GM12878 (cell line): ENCODE results near the gene METTL21A. TPM values are rescaled to one million over a fixed set of nuclear protein-coding genes. Genes with fewer than 3 reads are reported as not detected.

Experiments used
- BCL11A ChIP-seq: IDR thresholded peaks from 2 replicates; pipeline ENCODE4 v1.6.1; 2011; ENCODE audit warnings: low read depth, low read length
- HDGF ChIP-seq: fragments of 450-650 bp; IDR thresholded peaks from 2 replicates; pipeline ENCODE4 v1.6.1; 2016; ENCODE audit warnings: antibody characterized with exemption
- LARP7 ChIP-seq: fragments of 450-650 bp; IDR thresholded peaks from 2 replicates; pipeline ENCODE4 v1.6.1; 2017; ENCODE audit warnings: mild to moderate bottlenecking
- NFYB ChIP-seq: IDR thresholded peaks from 2 replicates; pipeline ENCODE4 v1.6.1; 2011; ENCODE audit warnings: low read depth, mild to moderate bottlenecking, low read length, improper control_type of control experiment, moderate library complexity; ENCODE audit not compliant: insufficient read depth
- RBBP5 ChIP-seq: fragments of 200-600 bp; sonication (generic); conservative IDR thresholded peaks from 2 replicates; pipeline ENCODE4 v1.6.1; 2016
- RFX5 ChIP-seq: IDR thresholded peaks from 2 replicates; pipeline ENCODE4 v1.6.1; 2011; ENCODE audit warnings: low read depth, low read length, improper control_type of control experiment
- STAT3 ChIP-seq: IDR thresholded peaks from 2 replicates; pipeline ENCODE4 v1.6.1; 2011; ENCODE audit warnings: low read depth, low read length, improper control_type of control experiment
- ZBED1 ChIP-seq: IDR thresholded peaks from 2 replicates; pipeline ENCODE4 v1.6.1; 2016; ENCODE audit warnings: borderline replicate concordance
- polyA plus RNA-seq, 11 experiments: library from polyadenylated mRNA; depleted of rRNA in 4 of 11; unstranded in 6 of 11; stranded (reverse) in 5 of 11; fragments of >200 nt; fragmentation: Nextera tagmentation in 4 of 11; fragmentation: Illumina TruSeq in 1 of 11; extraction: Ambion mirVana in 4 of 11; extraction: Trizol in 1 of 11; gene quantifications; 1 replicate in 1 of 11; 2 replicates in 10 of 11; pipeline versions ENCODE4 v1.2.1 to v1.2.3, GENCODE V29; 2011 to 2016; ENCODE audit warnings: inconsistent platforms in 2 of 11, missing spikeins in 2 of 11, low read depth in 1 of 11
- total RNA-seq, 4 experiments: library from RNA; depleted of rRNA in 3 of 4; stranded (reverse); fragments of >200 nt in 3 of 4; fragmentation: Illumina TruSeq in 1 of 4; extraction: Trizol in 1 of 4; gene quantifications; 2 replicates each; pipeline versions ENCODE4 v1.2.1 to v1.2.3, GENCODE V29; 2013 to 2021
- TF ChIP-seq, protein P1 (sequence below): fragments of 450-650 bp; IDR thresholded peaks from 2 replicates; pipeline ENCODE4 v1.6.1; 2017; ENCODE audit warnings: mild to moderate bottlenecking
- TF ChIP-seq, protein P2 (sequence below): IDR thresholded peaks from 2 replicates; pipeline ENCODE4 v1.6.1; 2012; ENCODE audit warnings: low read length, inconsistent platforms
- TF ChIP-seq, protein P3 (sequence below): fragments of 450-650 bp; IDR thresholded peaks from 2 replicates; pipeline ENCODE4 v1.6.1; 2017; ENCODE audit warnings: mild to moderate bottlenecking, moderate library complexity

Gene METTL21A
- total and polyA plus RNA-seq, 10 of the 15 experiments (the other 5 are each of a cell fraction or from before 2014, with no cell fraction given), result 6.8 to 41.7 (median 27.8) TPM

DNA sequence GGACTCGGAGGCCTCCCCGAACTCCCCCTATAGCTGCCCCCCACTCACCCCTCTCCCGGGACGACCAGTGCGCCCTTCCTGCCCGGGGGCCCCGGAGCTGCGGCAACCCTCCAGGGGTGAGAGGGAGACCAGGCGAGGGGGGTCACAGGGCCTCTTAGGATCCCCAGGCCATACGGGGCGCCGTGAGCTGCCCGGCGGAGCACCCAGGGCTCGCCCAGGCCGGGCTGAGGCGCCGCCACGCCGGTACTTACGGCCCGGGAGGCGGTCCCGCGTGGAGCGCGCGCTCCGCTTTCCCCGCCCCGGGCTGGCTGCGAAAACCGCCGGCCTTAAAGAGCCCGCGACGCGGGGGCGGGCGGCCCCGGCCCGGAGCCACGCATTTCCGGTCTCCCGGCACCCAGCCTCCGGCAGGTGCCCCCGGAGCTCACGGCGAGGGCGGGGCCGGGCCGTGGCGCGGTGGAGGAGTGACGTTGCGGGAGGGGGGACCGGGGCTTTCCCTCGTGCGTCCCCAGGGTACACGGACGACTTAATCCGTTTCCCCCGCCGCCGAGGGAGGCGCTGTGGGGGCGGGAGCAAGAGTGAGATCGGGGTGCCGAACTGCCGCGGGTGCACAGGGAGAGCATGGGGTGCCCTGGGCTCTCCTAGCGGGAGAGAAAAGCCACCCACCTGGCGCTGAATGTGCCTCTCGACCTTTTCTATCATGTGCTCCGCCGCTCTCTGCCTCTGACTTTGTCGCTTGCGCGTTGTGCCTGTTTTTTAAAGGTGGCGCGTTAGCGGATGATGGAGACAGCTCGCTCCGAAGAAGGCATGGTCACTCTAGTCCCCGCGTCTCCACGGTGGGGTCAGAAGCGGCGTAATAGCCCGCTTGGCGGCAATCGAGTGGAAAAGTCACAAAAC, at the start of gene METTL21A (continued):
- TF ChIP-seq, protein P1, sequence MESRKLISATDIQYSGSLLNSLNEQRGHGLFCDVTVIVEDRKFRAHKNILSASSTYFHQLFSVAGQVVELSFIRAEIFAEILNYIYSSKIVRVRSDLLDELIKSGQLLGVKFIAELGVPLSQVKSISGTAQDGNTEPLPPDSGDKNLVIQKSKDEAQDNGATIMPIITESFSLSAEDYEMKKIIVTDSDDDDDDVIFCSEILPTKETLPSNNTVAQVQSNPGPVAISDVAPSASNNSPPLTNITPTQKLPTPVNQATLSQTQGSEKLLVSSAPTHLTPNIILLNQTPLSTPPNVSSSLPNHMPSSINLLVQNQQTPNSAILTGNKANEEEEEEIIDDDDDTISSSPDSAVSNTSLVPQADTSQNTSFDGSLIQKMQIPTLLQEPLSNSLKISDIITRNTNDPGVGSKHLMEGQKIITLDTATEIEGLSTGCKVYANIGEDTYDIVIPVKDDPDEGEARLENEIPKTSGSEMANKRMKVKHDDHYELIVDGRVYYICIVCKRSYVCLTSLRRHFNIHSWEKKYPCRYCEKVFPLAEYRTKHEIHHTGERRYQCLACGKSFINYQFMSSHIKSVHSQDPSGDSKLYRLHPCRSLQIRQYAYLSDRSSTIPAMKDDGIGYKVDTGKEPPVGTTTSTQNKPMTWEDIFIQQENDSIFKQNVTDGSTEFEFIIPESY, result 0 out of 2 replicates have a peak, but pooled peaks have one; percentile 10
- peak; percentile 57; the same call in 1 of the 2 replicates for TF ChIP-seq ZBED1
- peak; percentile 94 for TF ChIP-seq LARP7
- no peak for TF ChIP-seq STAT3
- TF ChIP-seq RFX5, result no peak
- TF ChIP-seq BCL11A, result 0 out of 2 replicates have a peak, but pooled peaks have one; percentile 42
- TF ChIP-seq, protein P2, sequence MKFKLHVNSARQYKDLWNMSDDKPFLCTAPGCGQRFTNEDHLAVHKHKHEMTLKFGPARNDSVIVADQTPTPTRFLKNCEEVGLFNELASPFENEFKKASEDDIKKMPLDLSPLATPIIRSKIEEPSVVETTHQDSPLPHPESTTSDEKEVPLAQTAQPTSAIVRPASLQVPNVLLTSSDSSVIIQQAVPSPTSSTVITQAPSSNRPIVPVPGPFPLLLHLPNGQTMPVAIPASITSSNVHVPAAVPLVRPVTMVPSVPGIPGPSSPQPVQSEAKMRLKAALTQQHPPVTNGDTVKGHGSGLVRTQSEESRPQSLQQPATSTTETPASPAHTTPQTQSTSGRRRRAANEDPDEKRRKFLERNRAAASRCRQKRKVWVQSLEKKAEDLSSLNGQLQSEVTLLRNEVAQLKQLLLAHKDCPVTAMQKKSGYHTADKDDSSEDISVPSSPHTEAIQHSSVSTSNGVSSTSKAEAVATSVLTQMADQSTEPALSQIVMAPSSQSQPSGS, result 0 out of 2 replicates have a peak, but pooled peaks have one; percentile 33
- TF ChIP-seq, protein P3, sequence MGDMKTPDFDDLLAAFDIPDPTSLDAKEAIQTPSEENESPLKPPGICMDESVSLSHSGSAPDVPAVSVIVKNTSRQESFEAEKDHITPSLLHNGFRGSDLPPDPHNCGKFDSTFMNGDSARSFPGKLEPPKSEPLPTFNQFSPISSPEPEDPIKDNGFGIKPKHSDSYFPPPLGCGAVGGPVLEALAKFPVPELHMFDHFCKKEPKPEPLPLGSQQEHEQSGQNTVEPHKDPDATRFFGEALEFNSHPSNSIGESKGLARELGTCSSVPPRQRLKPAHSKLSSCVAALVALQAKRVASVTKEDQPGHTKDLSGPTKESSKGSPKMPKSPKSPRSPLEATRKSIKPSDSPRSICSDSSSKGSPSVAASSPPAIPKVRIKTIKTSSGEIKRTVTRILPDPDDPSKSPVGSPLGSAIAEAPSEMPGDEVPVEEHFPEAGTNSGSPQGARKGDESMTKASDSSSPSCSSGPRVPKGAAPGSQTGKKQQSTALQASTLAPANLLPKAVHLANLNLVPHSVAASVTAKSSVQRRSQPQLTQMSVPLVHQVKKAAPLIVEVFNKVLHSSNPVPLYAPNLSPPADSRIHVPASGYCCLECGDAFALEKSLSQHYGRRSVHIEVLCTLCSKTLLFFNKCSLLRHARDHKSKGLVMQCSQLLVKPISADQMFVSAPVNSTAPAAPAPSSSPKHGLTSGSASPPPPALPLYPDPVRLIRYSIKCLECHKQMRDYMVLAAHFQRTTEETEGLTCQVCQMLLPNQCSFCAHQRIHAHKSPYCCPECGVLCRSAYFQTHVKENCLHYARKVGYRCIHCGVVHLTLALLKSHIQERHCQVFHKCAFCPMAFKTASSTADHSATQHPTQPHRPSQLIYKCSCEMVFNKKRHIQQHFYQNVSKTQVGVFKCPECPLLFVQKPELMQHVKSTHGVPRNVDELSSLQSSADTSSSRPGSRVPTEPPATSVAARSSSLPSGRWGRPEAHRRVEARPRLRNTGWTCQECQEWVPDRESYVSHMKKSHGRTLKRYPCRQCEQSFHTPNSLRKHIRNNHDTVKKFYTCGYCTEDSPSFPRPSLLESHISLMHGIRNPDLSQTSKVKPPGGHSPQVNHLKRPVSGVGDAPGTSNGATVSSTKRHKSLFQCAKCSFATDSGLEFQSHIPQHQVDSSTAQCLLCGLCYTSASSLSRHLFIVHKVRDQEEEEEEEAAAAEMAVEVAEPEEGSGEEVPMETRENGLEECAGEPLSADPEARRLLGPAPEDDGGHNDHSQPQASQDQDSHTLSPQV, result peak; percentile 81; the same call in 1 of the 2 replicates
- 0 out of 2 replicates have a peak, but pooled peaks have one; percentile 20 for TF ChIP-seq HDGF
- no peak for TF ChIP-seq NFYB
- TF ChIP-seq RBBP5, result no peak
